Heart left ventricle (tissue), 16 donors: ENCODE data around the gene PINK1. TPM values are rescaled to one million over a fixed set of nuclear protein-coding genes. Genes with fewer than 3 reads are reported as not detected.
"Not testable (repeated sequence)": the region's sequence is repeated elsewhere in the genome, so short reads cannot be mapped to it uniquely, and the experiment has no call there.

ENCODE experiments used
- ATAC-seq, 4 donors: fragments of 200-7000 bp; cut with Tn5 transposase; one replicate each; pipeline ENCODE4 v1.9.1; 2020 to 2022; ENCODE audit warnings: moderate library complexity in 4 of 4, mild to moderate bottlenecking in 3 of 4, moderate number of reproducible peaks in 1 of 4
- DNase-seq, 5 donors: peaks; one replicate each; pipeline ENCODE4 v3.0.0-alpha.2; 2020
- H3K27ac ChIP-seq, 12 donors: fragments of 200-600 bp; sonication (generic) in 4 of 12; one replicate each; pipeline versions ENCODE4 v1.5.0 to v1.8.0; 2016 to 2022; ENCODE audit warnings: mild to moderate bottlenecking in 2 of 12
- H3K27me3 ChIP-seq, 9 donors: fragments of 200-600 bp; sonication (generic) in 2 of 9; one replicate each; pipeline versions ENCODE4 v1.5.1 to v1.8.0; 2016 to 2022; ENCODE audit warnings: mild to moderate bottlenecking in 3 of 9
- H3K36me3 ChIP-seq, 9 donors: fragments of 200-600 bp; sonication (generic) in 2 of 9; one replicate each; pipeline versions ENCODE4 v1.5.0 to v1.8.0; 2018 to 2022; ENCODE audit warnings: mild to moderate bottlenecking in 2 of 9
- H3K4me1 ChIP-seq, 12 donors: fragments of 200-600 bp; sonication (generic) in 4 of 12; one replicate each; pipeline versions ENCODE4 v1.5.0 to v1.8.0; 2016 to 2022; ENCODE audit warnings: mild to moderate bottlenecking in 3 of 12
- H3K4me3 ChIP-seq, 12 donors: fragments of 200-600 bp; sonication (generic) in 4 of 12; one replicate each; pipeline versions ENCODE4 v1.5.0 to v1.8.0; 2017 to 2022; ENCODE audit warnings: mild to moderate bottlenecking in 9 of 12, moderate library complexity in 4 of 12
- H3K9me3 ChIP-seq, 12 donors: fragments of 200-600 bp; sonication (generic) in 4 of 12; one replicate each; pipeline versions ENCODE4 v1.5.0 to v1.8.0; 2016 to 2022; ENCODE audit warnings: mild to moderate bottlenecking in 1 of 12
- POLR2A ChIP-seq, 2 donors: fragments of 450-650 bp; IDR thresholded peaks; one replicate each; pipeline ENCODE4 v1.6.1; 2017; ENCODE audit warnings: antibody characterized with exemption in 2 of 2, mild to moderate bottlenecking in 2 of 2, moderate library complexity in 2 of 2
- WGBS, 4 donors: extraction: QIAGEN DNeasy Blood & Tissue Kit in 2 of 4; methylation state at CpG; one replicate each; pipeline versions ENCODE4 v1.1.5 to v1.1.7; 2013 to 2018; 5-methylcytosine and 5-hydroxymethylcytosine counted together
- intact Hi-C, 10 donors: fragments of 100-400 bp; cut with DNase I; formaldehyde crosslinking; loops; one replicate each; pipeline versions ENCODE4 v1.11.1 to v1.14.2; 2022
- polyA plus RNA-seq, 2 donors: library from polyadenylated mRNA; stranded (reverse); fragments of 200-250 nt; gene quantifications; one replicate each; pipeline ENCODE4 v1.2.3, GENCODE V29; 2013
- total RNA-seq, 9 donors: library from RNA; depleted of rRNA in 2 of 9; stranded (reverse); fragments of >200 nt in 2 of 9; fragmentation: NEBNext Ultra II Directional in 3 of 9; extraction: Animal tissue kit (Norgen Biotek cat#: 25700) in 3 of 9; gene quantifications; one replicate each; pipeline versions ENCODE4 v1.1.0 to v1.2.4, GENCODE V29; 2016 to 2023
- TF ChIP-seq, protein P1 (sequence below), 12 donors: fragments of 200-600 bp; sonication (generic) in 4 of 12; IDR thresholded peaks; one replicate each; pipeline versions ENCODE4 v1.5.0 to v1.8.0; 2018 to 2022; ENCODE audit warnings: antibody characterized with exemption in 12 of 12, mild to moderate bottlenecking in 5 of 12
- donor health status: ischemic (EF 13 %, LVEDD 7.1; RV severe dilation, severe dysfunction).
- donor health status: healthy with polysubstance abuse.
- donor health status: DM: no; HTN: yes; CAD: no.
- donor health status: DM: no; HTN: no; CAD: no.
- donor health status: ischemic (EF 25% LVEDD 6.9; RV normal size, moderate dysfunction).
- donor health status: ischemic (EF 25% LVEDD 5.7; RV mildly dilated, moderate dysfunction).
- donor health status: healthy.
- donor health status: DM: yes; HTN: yes; CAD: no.
- donor health status: ischemic (EF 35%, LVEDD 5.7; RV mildly dilated, moderate dysfunction).
- donor health status: nonischemic (EF 11% LVEDD 7.7; RV severe dilation, severe dysfunction).
- donor health status: DM: yes; HTN: yes; CAD: no.
- donor health status: PGD.
- donor health status: ischemic (EF 29% LVEDD 5.4; RV normal size, mild dysfunction).
- donor health status: nonischemic (EF 23%, LVEDD 6.1; RV moderate dilation, normal function).

Gene PINK1
- total and polyA plus RNA-seq, 11 donors: 147 to 418 (median 258) TPM

DNA sequence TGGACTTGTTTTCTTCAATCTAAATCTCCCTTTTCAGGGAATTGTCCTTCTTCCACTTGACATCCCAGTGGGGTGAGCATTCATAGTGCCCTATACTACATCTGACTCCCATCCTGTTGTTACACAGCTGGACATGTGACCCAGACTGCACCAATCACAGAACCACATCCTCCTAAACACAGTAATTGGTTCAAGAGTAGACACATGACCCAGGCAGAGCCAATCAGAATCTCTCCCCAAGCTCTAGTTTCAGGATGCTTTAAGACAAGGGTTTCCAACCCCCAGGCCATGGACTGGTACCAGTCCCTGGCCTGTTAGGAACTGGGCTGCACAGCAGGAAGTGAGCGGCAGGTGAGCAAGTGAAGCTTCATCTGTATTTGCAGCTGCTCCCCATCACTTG is 33.5 kb downstream of the PINK1 start:
- Histone ChIP-seq H3K9me3 (no peaks in the 10 kb centered on the region), H3K4me1 (peaks cover 0 to 23% (median 10%) of the 10 kb centered on the region in 12 donors), H3K27me3 (no peaks in the 10 kb centered on the region), H3K36me3 (peaks cover 0 to 19% (median 0%) of the 10 kb centered on the region in 9 donors), H3K27ac (peak overlapping the region; percentile 44 to 80 (median 72)), H3K4me3 (peak overlapping the region in 2 of 12 donors; percentile 14 to 17)
- intact Hi-C loops: no loop called here
- TF ChIP-seq, protein P1, sequence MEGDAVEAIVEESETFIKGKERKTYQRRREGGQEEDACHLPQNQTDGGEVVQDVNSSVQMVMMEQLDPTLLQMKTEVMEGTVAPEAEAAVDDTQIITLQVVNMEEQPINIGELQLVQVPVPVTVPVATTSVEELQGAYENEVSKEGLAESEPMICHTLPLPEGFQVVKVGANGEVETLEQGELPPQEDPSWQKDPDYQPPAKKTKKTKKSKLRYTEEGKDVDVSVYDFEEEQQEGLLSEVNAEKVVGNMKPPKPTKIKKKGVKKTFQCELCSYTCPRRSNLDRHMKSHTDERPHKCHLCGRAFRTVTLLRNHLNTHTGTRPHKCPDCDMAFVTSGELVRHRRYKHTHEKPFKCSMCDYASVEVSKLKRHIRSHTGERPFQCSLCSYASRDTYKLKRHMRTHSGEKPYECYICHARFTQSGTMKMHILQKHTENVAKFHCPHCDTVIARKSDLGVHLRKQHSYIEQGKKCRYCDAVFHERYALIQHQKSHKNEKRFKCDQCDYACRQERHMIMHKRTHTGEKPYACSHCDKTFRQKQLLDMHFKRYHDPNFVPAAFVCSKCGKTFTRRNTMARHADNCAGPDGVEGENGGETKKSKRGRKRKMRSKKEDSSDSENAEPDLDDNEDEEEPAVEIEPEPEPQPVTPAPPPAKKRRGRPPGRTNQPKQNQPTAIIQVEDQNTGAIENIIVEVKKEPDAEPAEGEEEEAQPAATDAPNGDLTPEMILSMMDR (IDR thresholded peaks at IDR 0.05): no peak
- no peak for TF ChIP-seq POLR2A (IDR thresholded peaks at IDR 0.05)
- DNase-seq (peak in 2 of 5 donors; percentile 1 to 16), ATAC-seq (no peak)
- WGBS, 4 donors: 88 to 100% (median 94%) methylated on average over 1 of the region's 1 CpG

DNA sequence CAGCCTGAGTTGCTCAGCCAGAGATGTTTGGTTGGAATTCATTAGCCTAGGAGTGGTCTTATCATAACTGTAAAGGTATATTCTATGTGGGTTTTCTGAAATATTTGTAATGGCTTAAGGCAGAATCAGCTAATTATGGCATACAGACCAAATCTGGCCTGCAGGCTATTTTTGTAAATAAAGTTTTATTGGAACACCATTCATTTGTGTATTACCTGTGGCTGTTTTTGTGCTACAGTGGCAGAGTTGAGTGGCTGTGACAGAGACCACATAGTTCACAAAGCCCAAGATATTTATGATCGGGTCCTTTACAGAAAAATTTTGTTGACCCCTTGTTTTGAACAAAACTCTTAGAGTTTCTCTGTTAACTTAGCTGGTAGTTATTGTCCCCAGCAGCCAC is 35.3 kb downstream of the PINK1 start:
- no peak for TF ChIP-seq POLR2A (IDR thresholded peaks at IDR 0.05)
- TF ChIP-seq, protein P1 (IDR thresholded peaks at IDR 0.05): no peak
- no peak overlapping the region for H3K4me3 ChIP-seq
- DNase-seq (peak in 1 of 5 donors; percentile 4), ATAC-seq (no peak)
- WGBS, 4 donors: 94 to 100% (median 98%) methylated on average over 1 of the region's 1 CpG
- no peaks in the 10 kb centered on the region for H3K27me3 ChIP-seq
- peaks cover 0 to 19% (median 0%) of the 10 kb centered on the region in 9 donors for H3K36me3 ChIP-seq
- intact Hi-C loops: no loop called here
- H3K4me1 ChIP-seq: peaks cover 0 to 16% (median 2%) of the 10 kb centered on the region in 12 donors
- H3K9me3 ChIP-seq: no peaks in the 10 kb centered on the region
- H3K27ac ChIP-seq: no peak overlapping the region

DNA sequence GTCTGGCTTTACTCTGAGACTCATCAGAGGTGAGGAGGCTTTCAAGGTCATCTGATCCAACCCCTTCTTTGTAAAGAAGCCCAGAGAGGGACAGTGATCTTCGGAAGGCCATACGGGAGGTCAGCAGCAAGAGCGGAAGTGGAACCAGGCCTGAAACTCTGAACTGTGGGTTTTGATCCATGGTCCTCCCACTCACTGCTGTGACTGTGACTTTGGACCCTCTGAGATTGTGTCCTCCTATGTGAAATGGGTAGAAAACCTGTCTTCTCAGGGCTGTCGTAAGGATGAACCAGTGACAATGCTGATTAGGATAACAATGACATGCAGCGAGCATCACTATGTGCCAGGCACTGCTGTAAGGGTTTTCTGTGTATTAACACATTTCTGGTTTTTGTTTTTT is 37.7 kb downstream of the PINK1 start:
- Histone ChIP-seq H3K9me3 (no peaks in the 10 kb centered on the region), H3K27me3 (no peaks in the 10 kb centered on the region), H3K36me3 (peaks cover 0 to 29% (median 0%) of the 10 kb centered on the region in 9 donors), H3K27ac (no peak overlapping the region), H3K4me1 (peaks cover 0 to 8% (median 0%) of the 10 kb centered on the region in 12 donors), H3K4me3 (no peak overlapping the region)
- 92 to 96% (median 95%) methylated on average over 5 of the region's 5 CpGs for WGBS, 4 donors
- DNase-seq (no peak), ATAC-seq (no peak)
- intact Hi-C loops: no loop called here
- TF ChIP-seq POLR2A (IDR thresholded peaks at IDR 0.05): no peak
- TF ChIP-seq, protein P1 (IDR thresholded peaks at IDR 0.05): no peak

DNA sequence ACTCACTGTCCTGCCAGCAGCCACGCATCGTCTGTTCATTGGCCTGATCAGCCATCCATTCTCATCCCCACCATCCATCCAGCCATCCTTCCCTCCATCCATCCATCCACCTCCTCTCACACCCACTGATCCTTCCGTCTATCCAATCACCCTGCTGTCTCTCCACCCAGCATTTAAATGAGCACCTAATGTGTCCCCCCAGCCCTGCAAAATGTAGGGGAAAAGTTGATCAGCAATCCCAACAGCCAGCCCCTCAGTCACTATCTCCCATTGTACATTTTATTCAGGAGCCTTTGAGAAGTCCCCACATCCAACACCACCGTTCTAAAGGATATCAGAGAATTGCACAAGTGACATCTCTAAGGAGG is 39.0 kb downstream of the PINK1 start:
- H3K4me3 ChIP-seq: no peak overlapping the region
- H3K9me3 ChIP-seq: no peaks in the 10 kb centered on the region
- no peaks in the 10 kb centered on the region for H3K4me1 ChIP-seq
- intact Hi-C loops: no loop called here
- no peaks in the 10 kb centered on the region for H3K27me3 ChIP-seq
- DNase-seq: no peak
- no peak for ATAC-seq
- TF ChIP-seq, protein P1 (IDR thresholded peaks at IDR 0.05): no peak
- no peak for TF ChIP-seq POLR2A (IDR thresholded peaks at IDR 0.05)
- H3K36me3 ChIP-seq: peaks cover 0 to 32% (median 3%) of the 10 kb centered on the region in 9 donors
- WGBS, 4 donors: 87 to 91% (median 89%) methylated on average over 4 of the region's 4 CpGs
- H3K27ac ChIP-seq: no peak overlapping the region

DNA sequence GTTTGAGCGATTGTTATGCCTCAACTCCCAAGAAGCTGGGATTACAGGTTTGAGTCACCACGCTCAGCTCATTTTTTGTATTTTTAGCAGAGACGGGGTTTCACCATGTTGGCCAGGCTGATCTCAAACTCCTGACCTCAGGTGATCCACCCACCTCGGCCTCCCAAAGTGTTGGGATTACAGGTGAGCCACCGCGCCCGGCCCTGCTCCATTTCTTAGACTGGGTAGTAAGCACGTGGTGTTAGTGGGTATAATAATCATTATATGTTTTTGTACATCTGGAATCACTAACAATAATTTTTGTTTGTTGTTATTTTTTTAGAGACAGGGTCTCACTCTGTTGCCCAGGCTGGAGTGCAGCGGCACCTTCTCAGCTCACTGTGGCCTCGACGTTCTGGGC is 40.4 kb downstream of the PINK1 start:
- H3K4me1 ChIP-seq, intact Hi-C loops, H3K27ac ChIP-seq, H3K4me3 ChIP-seq, H3K9me3 ChIP-seq, ATAC-seq, H3K27me3 ChIP-seq: not testable (repeated sequence)
- H3K36me3 ChIP-seq: peaks cover 0 to 38% (median 3%) of the 10 kb centered on the region in 9 donors
- WGBS, 4 donors: 93 to 95% (median 93%) methylated on average over 11 of the region's 11 CpGs
- DNase-seq: peak in 1 of 5 donors; percentile 25
